WI38 (cell line): Measurements from ENCODE around the gene EGF.

Source experiments
- H3K4me3 ChIP-seq: 2 replicates; pipeline ENCODE4 v1.5.1; 2011; ENCODE audit warnings: low read depth, mild to moderate bottlenecking, control low read depth, low read length
- CTCF ChIP-seq: IDR thresholded peaks from 2 replicates; pipeline ENCODE4 v1.5.1; 2012; ENCODE audit warnings: low read depth, mild to moderate bottlenecking, control low read depth, low read length

Gene EGF

GRCh38 chr4:109887071-109887470 lies 25.6 kb upstream of the EGF start:
- H3K4me3 ChIP-seq, result no peak overlapping the region
- no peak for TF ChIP-seq CTCF

- no peak overlapping the region for H3K4me3 ChIP-seq
- no peak for TF ChIP-seq CTCF
These were observed 22.6 kb upstream of the EGF start for GRCh38 chr4:109890076-109890475.

- TF ChIP-seq CTCF, result no peak
These were observed 10.0 kb upstream of the EGF start for GRCh38 chr4:109902559-109903251.

GRCh38 chr4:109908731-109909130 lies 4.0 kb upstream of the EGF start:
- no peak for TF ChIP-seq CTCF
- no peak overlapping the region for H3K4me3 ChIP-seq

More at GRCh38 chr4:109902559-109903251, 10.0 kb upstream of the EGF start:
- H3K4me3 ChIP-seq, result no peak overlapping the region

GRCh38 chr4:109910256-109910655 lies 2.4 kb upstream of the EGF start:
- no peak for TF ChIP-seq CTCF
- no peak overlapping the region for H3K4me3 ChIP-seq

GRCh38 chr4:109913596-109914241 lies 1.0 kb downstream of the EGF start:
- TF ChIP-seq CTCF, result no peak
- H3K4me3 ChIP-seq, result no peak overlapping the region

- no peak for TF ChIP-seq CTCF
- H3K4me3 ChIP-seq, result no peak overlapping the region
These were observed 1.6 kb downstream of the EGF start for GRCh38 chr4:109914322-109914721.
